Nucleus accumbens (tissue), 56 donors: Measurements from ENCODE around the gene LEKR1.
"Not testable (repeated sequence)": the region's sequence is repeated elsewhere in the genome, so short reads cannot be mapped to it uniquely, and the experiment has no call there.

Experiments used
- DNase-seq, 56 donors: peaks; one replicate each; lab custom pipeline; 2025; lab: John Stamatoyannopoulos, UW

The LEKR1 gene

GRCh38 chr3:156964577-156964976, 138.4 kb downstream of the LEKR1 start:
- no peak for DNase-seq

GRCh38 chr3:156966349-156966748, 140.2 kb downstream of the LEKR1 start:
- not testable (repeated sequence) for DNase-seq

DNA sequence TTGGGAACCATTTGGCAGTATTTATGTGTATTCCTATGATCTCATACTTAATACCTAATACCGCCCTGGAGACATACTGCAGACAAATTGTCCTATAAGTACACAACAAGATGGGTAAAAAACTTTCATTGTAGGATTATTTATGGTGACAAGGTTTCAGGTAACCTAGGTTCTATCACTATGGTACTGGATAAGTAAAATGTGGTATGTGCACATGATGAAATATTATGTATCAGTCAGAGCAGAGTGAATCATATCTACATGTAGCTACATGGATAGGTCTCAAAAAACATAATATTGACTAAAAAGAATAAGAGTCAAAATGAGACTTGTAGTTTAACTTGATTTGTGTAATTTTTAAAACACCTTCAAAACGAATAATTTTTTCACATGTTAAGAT, 147.8 kb downstream of the LEKR1 start:
- no peak for DNase-seq

- no peak for DNase-seq
Observed at GRCh38 chr3:156974931-156975330, 148.8 kb downstream of the LEKR1 start.

- no peak for DNase-seq
Observed at GRCh38 chr3:156975721-156976120, 149.6 kb downstream of the LEKR1 start.

- DNase-seq: peak in 5 of 56 donors; percentile 1 to 6 (median 1)
Observed at GRCh38 chr3:156976933-156977332, 150.8 kb downstream of the LEKR1 start.

GRCh38 chr3:156978481-156978961, 152.4 kb downstream of the LEKR1 start:
- DNase-seq: no peak

DNA sequence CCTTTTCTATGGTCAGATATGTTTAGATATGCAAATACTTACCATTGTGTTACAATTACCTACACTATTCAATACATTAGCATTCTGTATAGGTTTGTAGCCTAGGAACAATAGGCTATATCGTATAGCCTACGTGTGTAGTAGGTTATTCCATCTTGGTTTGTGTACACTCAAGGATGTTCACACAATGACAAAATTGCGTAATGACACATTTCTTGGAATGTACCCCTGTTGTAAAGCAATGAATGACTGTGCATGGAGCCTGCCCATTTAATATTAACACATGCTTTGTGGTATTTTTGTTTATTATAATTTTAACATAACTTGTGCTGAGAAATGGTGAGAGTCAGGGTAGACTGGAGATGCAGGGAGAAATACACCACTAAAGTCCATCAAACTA, 154.9 kb downstream of the LEKR1 start:
- DNase-seq: no peak

DNA sequence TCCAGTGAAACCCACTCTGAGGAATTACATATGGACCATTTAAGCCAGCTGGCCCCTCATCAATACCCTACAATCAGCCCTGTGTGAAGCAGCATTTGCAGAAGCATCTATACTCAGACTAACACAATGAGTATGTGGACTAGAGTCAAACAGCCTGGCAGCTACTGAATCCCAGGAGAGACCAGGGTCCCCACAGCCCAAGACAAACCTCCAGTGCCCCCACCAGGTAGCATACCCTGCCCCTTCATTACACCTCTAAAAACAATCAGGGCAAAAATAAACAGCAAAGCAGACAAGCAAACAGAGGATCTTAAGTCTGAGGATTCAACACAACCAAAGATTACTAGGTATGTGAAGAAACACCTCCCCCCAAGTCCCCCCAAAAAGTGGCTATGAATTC, 157.4 kb downstream of the LEKR1 start:
- no peak for DNase-seq

GRCh38 chr3:156985711-156986110, 159.6 kb downstream of the LEKR1 start:
- DNase-seq: no peak

- DNase-seq: no peak
Observed at GRCh38 chr3:156987946-156988345, 161.8 kb downstream of the LEKR1 start.

- DNase-seq: no peak
Observed at GRCh38 chr3:156997351-156997750, 171.2 kb downstream of the LEKR1 start.

DNA sequence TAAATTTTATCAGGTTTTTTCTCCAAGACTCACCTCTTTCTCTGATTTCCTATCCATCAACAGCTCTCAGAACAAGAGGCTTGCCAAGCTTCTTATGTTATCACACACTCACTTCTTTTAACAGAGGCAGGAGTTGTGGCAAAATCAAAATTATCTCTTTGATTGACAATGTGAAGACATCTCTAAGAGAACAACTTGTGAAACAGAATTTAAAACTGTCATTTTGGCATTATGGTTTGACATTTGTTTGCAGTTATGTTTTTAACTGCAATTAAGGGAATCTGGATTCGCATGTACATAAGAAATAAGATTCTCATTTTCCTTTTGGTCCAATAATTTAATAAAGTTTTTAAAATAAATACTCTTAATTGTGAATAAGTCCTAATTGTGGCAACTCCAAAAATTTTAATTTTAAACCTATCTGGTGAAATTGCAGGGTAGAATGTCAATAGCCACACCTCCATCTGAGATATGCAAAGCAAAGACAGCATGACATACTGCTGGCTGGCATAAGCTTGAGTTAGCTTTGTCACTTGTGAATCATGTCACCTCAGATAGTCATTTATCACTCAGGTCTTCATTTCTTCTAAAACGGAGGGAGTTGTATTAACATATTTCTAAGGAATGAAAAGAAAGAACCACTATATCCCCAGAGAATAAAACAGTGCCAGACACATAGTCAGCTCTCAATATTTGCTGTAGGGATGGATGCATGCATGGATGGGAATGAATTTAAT, 175.2 kb downstream of the LEKR1 start:
- no peak for DNase-seq

- no peak for DNase-seq
Observed at GRCh38 chr3:157021679-157022078, 195.5 kb downstream of the LEKR1 start.

GRCh38 chr3:157023226-157023625, 197.1 kb downstream of the LEKR1 start:
- DNase-seq: no peak

- DNase-seq: no peak
Observed at GRCh38 chr3:157026091-157026490, 199.9 kb downstream of the LEKR1 start.

GRCh38 chr3:157027861-157028745, 201.9 kb downstream of the LEKR1 start:
- no peak for DNase-seq

GRCh38 chr3:157029365-157029790, 203.2 kb downstream of the LEKR1 start:
- DNase-seq: no peak

- peak in 2 of 56 donors; percentile 4 to 6 for DNase-seq
Observed at GRCh38 chr3:157030712-157031111, 204.6 kb downstream of the LEKR1 start.

GRCh38 chr3:157033001-157033400, 206.8 kb downstream of the LEKR1 start:
- no peak for DNase-seq

GRCh38 chr3:157040456-157040855, 214.3 kb downstream of the LEKR1 start:
- DNase-seq: no peak

DNA sequence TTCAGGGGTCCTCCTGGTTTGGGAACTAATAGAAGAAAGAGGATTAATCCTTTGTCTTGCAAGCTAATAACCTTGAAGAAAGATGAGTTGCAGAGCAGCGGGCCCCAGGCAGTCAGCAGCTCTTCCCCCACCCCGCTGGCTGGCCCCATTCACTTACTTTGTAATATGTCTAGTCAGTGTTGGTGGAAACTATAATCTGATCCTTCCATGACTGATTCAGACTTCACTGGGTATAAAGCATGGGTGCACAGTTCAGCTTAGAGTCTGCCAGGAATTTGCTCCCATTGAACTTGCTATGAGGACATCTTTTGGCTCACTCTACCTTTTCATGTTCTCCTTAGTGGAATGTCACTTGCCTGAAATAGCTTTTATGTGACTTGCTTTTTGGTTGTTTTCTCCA, 216.1 kb downstream of the LEKR1 start:
- DNase-seq: no peak
